Fibroblast of upper back skin (primary cell): Measurements from ENCODE around the gene ZP2.
"Not testable (repeated sequence)": the region's sequence is repeated elsewhere in the genome, so short reads cannot be mapped to it uniquely, and the experiment has no call there.

ENCODE experiments used
- DNase-seq: peaks from one replicate; pipeline ENCODE4 v3.0.0-alpha.2; 2013

Gene ZP2

DNA sequence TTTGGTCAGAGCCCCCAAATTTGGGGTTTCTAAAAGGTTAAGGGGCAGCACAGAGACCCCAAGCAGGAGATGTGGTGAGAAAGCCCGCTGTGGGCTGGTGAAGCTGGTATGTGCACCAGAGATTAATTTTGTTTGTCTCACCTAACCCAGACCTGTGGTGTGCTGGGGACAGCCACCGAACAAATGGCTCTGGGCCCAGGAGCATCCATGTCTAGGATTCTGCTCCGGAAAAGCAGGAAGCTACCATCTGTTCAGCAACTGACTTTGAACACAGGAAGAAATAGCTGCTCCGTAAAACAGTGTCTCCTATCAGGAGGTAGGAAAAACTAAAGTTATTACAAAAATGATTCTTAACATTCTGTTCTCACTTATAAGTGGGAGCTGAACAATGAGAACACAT is 2.7 kb upstream of the ZP2 start:
- DNase-seq, result no peak

DNA sequence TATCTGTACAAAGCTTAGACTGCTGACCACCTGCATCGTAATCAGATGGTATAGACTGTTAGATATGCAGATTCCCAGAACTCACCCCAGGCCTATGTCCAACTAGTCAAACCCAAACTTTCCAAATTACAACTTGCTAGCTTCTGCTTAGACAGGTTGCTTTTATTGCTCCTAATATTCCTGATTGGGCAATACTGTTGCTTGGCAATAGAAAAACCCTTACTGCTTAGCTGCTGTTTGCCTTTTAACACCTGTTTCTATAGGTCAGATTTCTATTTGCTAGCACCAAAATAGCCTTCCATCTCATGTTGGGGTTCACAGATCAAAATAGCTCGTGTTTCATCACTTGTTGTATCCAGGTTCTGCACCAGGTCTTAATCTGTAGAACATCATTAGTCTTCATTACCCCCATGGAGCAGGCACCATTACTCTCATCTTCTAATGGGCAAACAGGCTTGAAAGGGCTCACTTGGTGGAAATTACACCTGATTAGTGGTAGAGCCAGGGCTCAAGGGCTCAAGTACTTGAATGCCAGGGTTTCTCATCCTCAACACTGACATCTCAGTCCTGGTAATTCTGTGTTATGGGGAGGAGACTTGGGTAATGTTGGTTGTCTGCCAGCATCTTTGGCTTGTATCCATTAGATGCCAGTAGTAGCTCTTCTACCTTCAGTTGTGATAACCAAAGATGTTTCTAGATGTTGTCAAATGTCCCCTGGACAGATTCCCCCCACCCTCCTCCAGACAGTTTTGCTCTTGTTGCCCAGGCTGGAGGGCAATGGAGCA is 2.7 kb downstream of the ZP2 start:
- DNase-seq, result no peak

GRCh38 chr16:21206550-21206949 is 4.8 kb downstream of the ZP2 start:
- DNase-seq, result no peak

GRCh38 chr16:21205303-21205702 is 6.1 kb downstream of the ZP2 start:
- no peak for DNase-seq

DNA sequence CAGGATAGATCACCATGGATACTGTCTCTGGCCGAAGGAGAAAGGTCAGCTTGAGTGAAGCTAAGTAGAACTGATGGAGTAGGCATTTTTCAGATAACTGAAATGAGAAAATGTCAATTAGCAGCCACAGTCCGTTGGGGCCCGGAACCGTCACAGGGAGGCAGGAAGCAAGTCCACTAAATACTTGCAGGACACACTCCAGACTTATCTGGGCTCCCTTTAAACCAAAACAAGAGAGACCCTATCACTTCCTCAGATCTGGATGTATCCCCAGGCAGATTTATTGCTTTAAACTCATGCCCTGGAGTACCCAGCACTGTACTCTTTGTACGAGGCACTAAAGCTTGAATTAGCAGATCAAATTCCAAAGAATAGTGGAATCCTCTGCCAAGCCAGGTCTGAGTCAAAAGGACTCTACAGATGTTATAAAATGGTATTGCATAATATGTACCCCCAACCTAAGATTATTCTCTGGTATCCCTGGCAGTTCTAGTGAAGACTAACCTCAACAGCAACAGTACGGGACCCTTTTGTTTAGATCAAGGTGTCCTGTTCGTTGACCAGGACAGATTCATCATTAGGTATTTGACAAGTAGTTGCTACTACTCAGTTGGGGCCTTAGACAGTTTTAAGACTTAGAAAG is 8.1 kb downstream of the ZP2 start:
- no peak for DNase-seq

DNA sequence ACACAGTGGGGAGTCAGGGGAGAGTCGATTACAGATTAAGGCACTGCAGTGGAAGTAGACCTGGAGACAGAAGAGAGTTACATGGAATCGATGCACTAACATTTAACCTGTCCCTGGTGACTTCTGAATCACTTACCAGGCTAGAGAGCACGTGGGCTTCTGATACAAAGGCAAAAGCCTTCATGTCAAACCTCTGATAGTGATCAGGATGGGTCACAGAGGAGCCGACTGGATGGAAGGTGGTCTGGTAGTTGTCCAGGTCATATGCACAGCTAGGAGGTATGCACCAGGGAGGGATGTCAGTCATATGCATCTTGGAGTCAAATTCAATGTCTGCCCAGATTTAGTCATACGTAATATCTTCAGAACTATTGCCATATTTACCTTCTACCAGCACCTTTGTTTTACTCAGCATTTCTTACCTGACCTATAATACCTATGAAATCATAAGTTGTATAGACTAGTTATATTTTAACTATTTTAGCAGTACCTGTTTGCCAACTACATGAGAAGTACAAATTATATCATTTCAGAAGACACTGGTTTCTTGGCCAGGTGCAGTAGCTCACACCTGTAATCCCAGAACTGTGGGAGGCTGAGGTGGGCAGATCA is 11.7 kb downstream of the ZP2 start:
- no peak for DNase-seq

DNA sequence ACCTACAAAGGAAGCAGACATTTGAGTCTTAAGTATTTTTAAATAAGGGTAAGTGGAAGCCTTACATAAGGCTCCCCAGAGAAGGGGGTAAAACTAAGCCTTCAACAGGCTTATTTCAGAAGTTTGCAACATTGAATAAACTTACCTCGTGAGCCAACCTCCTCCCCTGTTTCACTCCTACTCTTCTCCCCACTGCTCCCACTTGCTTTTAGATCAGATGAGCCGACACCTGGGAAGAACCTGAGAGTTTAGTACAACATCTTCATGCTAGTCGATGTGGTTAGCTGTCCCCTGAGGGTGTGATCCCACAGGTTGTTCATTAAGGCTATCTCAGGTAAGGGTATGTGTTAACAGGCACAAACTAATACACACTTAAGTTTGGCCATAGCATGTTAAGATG is 13.8 kb downstream of the ZP2 start:
- no peak for DNase-seq

- DNase-seq, result no peak
Observed at GRCh38 chr16:21197112-21197511, 14.3 kb downstream of the ZP2 start.

DNA sequence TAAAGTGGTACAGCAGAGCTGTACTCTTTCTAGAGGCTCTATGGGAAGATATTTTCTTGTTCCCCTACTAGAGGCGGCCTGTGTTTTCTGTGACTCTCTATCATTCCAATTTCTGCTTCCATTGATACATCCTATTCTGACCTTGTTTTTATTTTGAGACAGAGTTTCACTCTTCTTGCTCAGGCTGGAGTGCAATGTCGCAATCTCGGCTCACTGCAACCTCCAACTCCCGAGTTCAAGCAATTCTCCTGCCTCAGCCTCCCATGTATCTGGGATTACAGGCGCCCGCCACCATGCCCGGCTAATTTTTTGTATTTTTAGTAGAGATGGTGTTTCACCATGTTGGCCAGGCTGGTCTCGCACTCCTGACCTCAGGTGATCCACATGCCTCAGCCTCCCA is 16.0 kb downstream of the ZP2 start:
- not testable (repeated sequence) for DNase-seq

- DNase-seq, result peak; percentile 13
Observed at GRCh38 chr16:21194771-21195301, 16.5 kb downstream of the ZP2 start.

- no peak for DNase-seq
Observed at GRCh38 chr16:21192991-21193390, 18.4 kb downstream of the ZP2 start.

DNA sequence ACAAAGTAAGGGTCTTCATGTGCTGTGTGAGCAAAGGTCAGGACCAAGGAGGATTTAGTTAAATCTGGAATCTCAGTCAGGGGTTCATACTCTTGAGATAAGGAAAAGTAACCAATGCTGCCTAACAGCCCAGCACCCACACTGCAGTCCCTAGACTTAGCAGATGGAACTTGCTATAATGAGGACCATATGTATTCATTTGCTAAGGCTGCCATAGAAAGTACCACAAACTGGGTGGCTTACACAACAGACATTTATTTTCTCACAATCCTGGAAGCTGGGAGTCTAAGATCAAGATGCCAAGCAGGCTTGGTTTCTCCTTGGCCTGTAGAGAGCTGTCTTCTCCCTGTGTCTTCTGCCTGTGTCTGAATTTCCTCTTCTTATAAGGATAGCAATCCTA is 20.8 kb downstream of the ZP2 start:
- DNase-seq, result peak; percentile 66

- no peak for DNase-seq
Observed at GRCh38 chr16:21190013-21190412, 21.4 kb downstream of the ZP2 start.

DNA sequence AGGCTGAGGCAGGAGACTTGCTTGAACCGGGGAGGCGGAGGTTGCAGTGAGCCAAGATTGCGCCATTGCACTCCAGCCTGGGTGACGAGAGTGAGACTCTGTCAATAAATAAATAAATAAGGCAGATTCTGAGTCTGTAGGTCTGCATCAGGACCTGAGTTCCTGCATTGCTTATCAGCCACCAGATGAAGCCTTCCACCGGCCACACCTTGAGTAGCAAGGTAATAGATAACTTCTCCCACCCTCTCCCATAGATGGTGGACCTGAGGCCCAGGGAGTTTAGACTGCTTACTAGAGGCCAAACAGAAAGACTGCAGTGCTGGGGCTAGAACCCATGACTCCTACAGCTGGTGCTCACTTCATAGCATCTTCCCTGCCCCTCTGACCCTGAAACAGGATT is 22.1 kb downstream of the ZP2 start:
- no peak for DNase-seq

GRCh38 chr16:21186326-21186691 is 25.1 kb downstream of the ZP2 start:
- DNase-seq, result no peak

DNA sequence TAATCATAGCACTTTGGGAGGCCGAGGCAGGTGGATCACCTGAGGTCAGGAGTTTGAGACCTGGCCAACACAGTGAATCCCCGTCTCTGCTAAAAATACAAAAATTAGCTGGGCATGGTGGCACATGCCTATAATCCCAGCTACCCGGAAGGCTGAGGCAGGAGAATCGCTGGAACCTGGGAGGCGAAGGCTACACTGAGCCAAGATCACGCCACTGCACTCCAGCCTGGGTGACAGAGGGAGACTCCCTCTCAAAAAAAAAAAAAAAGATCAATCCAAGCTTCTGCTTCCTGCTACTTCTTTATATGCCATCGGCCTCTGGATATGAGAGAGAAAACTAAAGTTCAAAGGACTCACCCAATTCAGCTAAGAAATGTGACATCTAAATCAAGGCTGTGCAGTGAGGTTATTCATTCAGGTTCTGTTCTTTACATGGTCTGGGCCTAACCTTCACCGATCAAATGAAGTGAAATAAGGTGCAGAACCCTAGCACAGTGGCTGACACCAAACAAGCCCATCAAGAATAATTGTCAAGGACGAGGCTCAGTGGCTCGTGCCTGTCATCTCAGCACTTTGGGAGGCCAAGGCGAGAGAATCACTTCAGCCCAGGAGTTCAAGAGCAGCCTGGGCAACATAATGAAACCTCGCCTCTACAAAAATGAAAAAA is 25.6 kb downstream of the ZP2 start:
- no peak for DNase-seq

DNA sequence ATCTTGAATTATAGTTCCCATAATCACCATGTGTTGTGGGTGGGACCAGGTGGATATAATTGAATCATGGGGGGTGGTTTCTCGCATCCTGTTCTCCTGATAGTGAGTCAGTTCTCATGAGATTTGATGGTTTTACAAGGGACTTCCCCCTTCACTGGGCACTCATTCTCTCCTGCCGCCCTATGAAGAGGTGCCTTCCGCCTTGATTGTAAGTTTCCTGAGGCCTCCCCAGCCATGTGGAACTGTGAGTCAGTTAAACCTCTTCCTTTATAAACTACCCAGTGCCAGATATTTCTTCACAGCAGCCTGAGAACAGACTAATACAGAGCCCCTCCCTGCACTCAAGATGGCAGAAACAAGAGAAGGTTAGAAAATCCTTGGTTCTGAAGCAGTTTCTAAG is 26.5 kb downstream of the ZP2 start:
- no peak for DNase-seq

- DNase-seq, result no peak
Observed at GRCh38 chr16:21183995-21184394, 27.4 kb downstream of the ZP2 start.

DNA sequence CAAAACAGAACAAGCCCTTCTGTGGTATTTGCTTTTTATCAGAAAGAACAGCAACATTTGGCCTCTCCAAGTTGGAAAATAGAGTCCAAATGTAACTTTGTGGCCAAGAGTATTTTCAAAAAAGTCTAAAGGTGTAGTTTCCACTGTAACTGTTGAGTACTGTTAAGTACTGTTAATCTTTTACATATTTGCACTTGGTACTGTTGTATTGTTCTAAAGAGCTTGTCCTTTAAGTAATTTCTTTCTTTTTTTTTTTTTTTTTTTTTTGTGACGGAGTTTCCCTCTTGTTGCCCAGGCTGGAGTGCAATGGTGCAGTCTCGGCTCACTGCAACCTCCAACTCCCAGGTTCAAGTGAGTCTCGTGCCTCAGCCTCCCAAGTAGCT is 31.4 kb downstream of the ZP2 start:
- no peak for DNase-seq

DNA sequence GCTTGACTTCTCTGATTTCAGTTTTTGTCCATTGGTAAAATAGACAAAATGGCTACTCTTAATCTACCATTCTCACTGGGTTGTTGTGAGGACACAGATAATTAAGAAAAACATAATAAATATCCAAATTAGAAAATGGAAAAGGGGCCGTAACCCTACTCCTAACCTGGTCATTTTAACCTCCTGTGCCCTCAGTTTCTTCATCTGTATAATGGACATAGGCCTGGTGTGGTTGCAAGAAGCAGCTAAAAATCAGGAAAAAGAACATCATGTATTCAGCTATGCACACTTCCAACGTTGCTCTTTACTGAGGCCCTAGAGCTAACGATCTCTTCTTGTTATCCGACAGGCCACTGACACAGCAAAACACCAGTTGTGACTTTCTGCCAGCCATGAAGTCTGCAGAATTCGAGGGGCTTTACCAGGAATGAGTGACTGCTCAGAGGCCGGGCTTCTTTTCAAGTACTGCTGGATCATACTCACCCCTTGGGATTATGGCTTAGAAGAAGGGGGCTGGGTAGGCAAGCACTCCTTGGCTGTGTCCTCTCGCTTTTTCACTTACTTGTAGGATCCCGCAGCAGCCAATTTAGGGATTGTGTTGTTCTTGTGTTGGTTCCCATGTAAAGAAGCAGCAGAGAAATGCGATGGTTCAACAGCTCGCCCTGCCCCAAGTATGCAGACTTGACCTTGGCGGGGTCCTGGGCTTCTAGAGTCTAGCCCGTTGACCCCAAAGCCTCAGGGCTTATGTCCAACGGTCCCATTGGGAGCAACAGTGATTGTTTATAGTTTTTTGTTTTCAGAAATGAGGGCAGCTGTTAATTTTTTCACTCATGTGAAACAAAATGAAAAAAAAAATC is 32.0 kb downstream of the ZP2 start:
- DNase-seq, result no peak

- no peak for DNase-seq
Observed at GRCh38 chr16:21175397-21175796, 36.0 kb downstream of the ZP2 start.

DNA sequence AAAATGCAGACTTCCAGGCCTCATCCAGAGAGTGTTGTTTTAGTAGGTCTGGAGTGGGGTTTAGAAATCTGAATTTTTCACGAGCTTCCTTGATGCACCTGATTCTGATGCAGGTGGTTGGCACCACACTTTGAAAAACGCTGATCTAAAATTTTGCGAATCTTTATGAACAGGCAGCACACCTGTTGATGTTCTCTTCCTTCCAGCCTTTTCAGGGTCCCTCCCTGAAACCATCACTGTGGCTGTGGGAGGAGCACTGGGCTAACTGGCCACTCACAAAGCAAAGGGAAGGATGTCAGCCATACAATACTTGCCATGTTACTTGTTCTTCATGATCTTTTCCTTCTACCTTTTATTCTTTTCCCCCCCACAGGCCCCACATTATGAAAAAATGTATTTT is 38.7 kb downstream of the ZP2 start:
- DNase-seq, result no peak

DNA sequence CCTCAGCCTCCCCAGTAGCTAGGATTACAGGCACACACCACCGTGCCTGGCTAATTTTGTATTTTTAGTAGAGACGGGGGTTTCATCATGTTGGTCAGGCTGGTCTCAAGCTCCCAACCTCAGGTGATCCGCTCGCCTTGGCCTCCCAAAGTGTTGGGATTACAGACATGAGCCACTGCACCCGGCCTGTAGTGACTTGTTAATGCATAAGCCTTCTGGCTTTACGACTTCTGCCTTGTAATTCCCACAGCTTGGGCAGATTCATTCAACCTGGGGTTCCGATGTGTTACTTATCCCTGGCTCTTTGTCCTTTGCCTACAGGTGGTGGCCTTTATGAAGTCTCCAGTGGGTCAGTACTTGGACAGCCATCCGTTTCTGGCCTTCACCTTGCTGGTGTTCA is 41.3 kb downstream of the ZP2 start:
- DNase-seq, result not testable (repeated sequence)
